GM18867 (cell line): ENCODE results near the gene DIPK1B.
A peak's percentile ranks its signal among the peaks of the same experiment; 100 is the strongest.

ENCODE experiments used
- ATAC-seq: cut with Tn5 transposase; IDR thresholded peaks from one replicate; pipeline ENCODE4 v1.9.1; 2021; ENCODE audit warnings: mild to moderate bottlenecking, moderate library complexity; ENCODE audit not compliant: unreplicated experiment

The DIPK1B gene

GRCh38 chr9:136686534-136686793, 25.9 kb upstream of the DIPK1B start:
- ATAC-seq = no peak

GRCh38 chr9:136686794-136687711, 25.3 kb upstream of the DIPK1B start, which contains the start of gene AGPAT2:
Gene AGPAT2, minus strand, starts transcription at chr9:136687457. Its CDS starts 100 bp downstream, at chr9:136687357.
- peak; percentile 61 for ATAC-seq

- ATAC-seq = no peak
Observed at GRCh38 chr9:136687721-136688223, 24.6 kb upstream of the DIPK1B start.

- ATAC-seq = no peak
Observed at GRCh38 chr9:136688274-136689107, 23.9 kb upstream of the DIPK1B start.

- no peak for ATAC-seq
Observed at GRCh38 chr9:136689108-136689460, 23.3 kb upstream of the DIPK1B start.

GRCh38 chr9:136690104-136690805, 22.1 kb upstream of the DIPK1B start:
- no peak for ATAC-seq

- ATAC-seq = no peak
Observed at GRCh38 chr9:136690806-136691261, 21.5 kb upstream of the DIPK1B start.

GRCh38 chr9:136691316-136692184, 20.8 kb upstream of the DIPK1B start:
- ATAC-seq = no peak

- no peak for ATAC-seq
Observed at GRCh38 chr9:136692185-136693134, 19.9 kb upstream of the DIPK1B start.

- no peak for ATAC-seq
Observed at GRCh38 chr9:136693135-136693489, 19.3 kb upstream of the DIPK1B start.

- no peak for ATAC-seq
Observed at GRCh38 chr9:136693490-136694162, 18.7 kb upstream of the DIPK1B start.

- ATAC-seq = no peak
Observed at GRCh38 chr9:136694163-136694871, 18.1 kb upstream of the DIPK1B start.

GRCh38 chr9:136694872-136695247, 17.5 kb upstream of the DIPK1B start:
- ATAC-seq = no peak

- ATAC-seq = no peak
Observed at GRCh38 chr9:136695435-136695895, 16.9 kb upstream of the DIPK1B start.

- ATAC-seq = no peak
Observed at GRCh38 chr9:136695955-136696354, 16.4 kb upstream of the DIPK1B start.

GRCh38 chr9:136696502-136696901, 15.9 kb upstream of the DIPK1B start:
- ATAC-seq = no peak

- no peak for ATAC-seq
Observed at GRCh38 chr9:136697146-136697820, 15.1 kb upstream of the DIPK1B start.
